ENCODE measurements around the gene SDF4. TPM values are rescaled to one million over a fixed set of nuclear protein-coding genes. Genes with fewer than 3 reads are reported as not detected.

SDF4 gene
- total and polyA plus RNA-seq, 8 donors: 50.3 to 404 (median 63.6) TPM

DNA sequence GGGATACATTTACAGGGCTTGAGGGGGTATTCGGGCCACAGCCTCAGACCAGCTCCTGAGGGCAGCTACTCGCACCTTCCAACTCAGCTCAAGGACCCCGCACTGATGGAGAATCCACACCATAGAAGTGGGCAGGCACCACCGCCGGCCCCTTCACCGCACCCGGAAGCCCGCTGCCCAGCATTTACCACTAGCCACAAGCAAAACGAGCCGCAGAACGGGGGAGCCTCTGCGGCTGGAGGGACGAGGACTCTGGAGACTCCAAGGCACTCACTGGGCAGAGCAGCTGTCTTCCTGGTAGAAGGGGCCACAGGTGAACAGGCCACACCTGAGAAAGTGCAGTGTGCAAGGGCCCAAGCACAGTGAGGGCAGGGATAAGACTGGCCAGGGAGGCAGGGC lies 36.5 kb upstream of the SDF4 start:
- 93 to 97% (median 94%) methylated on average over 13 of the region's 13 CpGs for WGBS, 5 donors
- Histone ChIP-seq H3K4me1 (peaks cover 27 to 48% (median 40%) of the 10 kb centered on the region in 4 donors), H3K36me3 (peaks cover 23 to 68% (median 62%) of the 10 kb centered on the region in 4 donors), H3K27me3 (no peaks in the 10 kb centered on the region), H3K4me3 (no peak overlapping the region), H3K9me3 (no peaks in the 10 kb centered on the region), H3K27ac (no peak overlapping the region)
- intact Hi-C loops (cut with DNase I; ENCODE audit: low total_unique reads): no loop called here
- TF ChIP-seq POLR2A (IDR thresholded peaks at IDR 0.05) (no peak), EP300 (IDR thresholded peaks at IDR 0.05) (no peak), POLR2AphosphoS5 (IDR thresholded peaks at IDR 0.05) (no peak)
- TF ChIP-seq, protein P1, sequence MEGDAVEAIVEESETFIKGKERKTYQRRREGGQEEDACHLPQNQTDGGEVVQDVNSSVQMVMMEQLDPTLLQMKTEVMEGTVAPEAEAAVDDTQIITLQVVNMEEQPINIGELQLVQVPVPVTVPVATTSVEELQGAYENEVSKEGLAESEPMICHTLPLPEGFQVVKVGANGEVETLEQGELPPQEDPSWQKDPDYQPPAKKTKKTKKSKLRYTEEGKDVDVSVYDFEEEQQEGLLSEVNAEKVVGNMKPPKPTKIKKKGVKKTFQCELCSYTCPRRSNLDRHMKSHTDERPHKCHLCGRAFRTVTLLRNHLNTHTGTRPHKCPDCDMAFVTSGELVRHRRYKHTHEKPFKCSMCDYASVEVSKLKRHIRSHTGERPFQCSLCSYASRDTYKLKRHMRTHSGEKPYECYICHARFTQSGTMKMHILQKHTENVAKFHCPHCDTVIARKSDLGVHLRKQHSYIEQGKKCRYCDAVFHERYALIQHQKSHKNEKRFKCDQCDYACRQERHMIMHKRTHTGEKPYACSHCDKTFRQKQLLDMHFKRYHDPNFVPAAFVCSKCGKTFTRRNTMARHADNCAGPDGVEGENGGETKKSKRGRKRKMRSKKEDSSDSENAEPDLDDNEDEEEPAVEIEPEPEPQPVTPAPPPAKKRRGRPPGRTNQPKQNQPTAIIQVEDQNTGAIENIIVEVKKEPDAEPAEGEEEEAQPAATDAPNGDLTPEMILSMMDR (IDR thresholded peaks at IDR 0.05): no peak
- no peak for DNase-seq

GRCh38 chr1:1267488-1268283 lies 35.9 kb upstream of the SDF4 start:
- intact Hi-C loops (cut with DNase I; ENCODE audit: low total_unique reads): no loop called here
- no peak overlapping the region for H3K27ac ChIP-seq
- H3K36me3 ChIP-seq: peaks cover 29 to 74% (median 68%) of the 10 kb centered on the region in 4 donors
- 91 to 96% (median 95%) methylated on average over 39 of the region's 39 CpGs for WGBS, 5 donors
- H3K4me1 ChIP-seq: peaks cover 23 to 44% (median 36%) of the 10 kb centered on the region in 4 donors
- TF ChIP-seq, protein P1 (IDR thresholded peaks at IDR 0.05): no peak
- TF ChIP-seq POLR2AphosphoS5 (IDR thresholded peaks at IDR 0.05) (no peak), EP300 (IDR thresholded peaks at IDR 0.05) (no peak), POLR2A (IDR thresholded peaks at IDR 0.05) (no peak)
- H3K27me3 ChIP-seq: no peaks in the 10 kb centered on the region
- no peaks in the 10 kb centered on the region for H3K9me3 ChIP-seq
- H3K4me3 ChIP-seq: no peak overlapping the region
- DNase-seq: no peak

GRCh38 chr1:1264868-1265272 lies 33.1 kb upstream of the SDF4 start:
- Histone ChIP-seq H3K27ac (peak overlapping the region in 2 of 5 donors; percentile 37 to 48), H3K36me3 (peaks cover 47 to 96% (median 88%) of the 10 kb centered on the region in 4 donors), H3K9me3 (no peaks in the 10 kb centered on the region), H3K27me3 (no peaks in the 10 kb centered on the region), H3K4me3 (no peak overlapping the region), H3K4me1 (peaks cover 0 to 16% (median 8%) of the 10 kb centered on the region in 4 donors)
- no peak for DNase-seq
- no peak for TF ChIP-seq EP300 (IDR thresholded peaks at IDR 0.05)
- peak in 1 of 3 donors; percentile 3 for TF ChIP-seq POLR2AphosphoS5 (IDR thresholded peaks at IDR 0.05)
- WGBS, 5 donors: 77 to 82% (median 81%) methylated on average over 9 to 10 of the region's 10 CpGs
- intact Hi-C loops (cut with DNase I; ENCODE audit: low total_unique reads): no loop called here

DNA sequence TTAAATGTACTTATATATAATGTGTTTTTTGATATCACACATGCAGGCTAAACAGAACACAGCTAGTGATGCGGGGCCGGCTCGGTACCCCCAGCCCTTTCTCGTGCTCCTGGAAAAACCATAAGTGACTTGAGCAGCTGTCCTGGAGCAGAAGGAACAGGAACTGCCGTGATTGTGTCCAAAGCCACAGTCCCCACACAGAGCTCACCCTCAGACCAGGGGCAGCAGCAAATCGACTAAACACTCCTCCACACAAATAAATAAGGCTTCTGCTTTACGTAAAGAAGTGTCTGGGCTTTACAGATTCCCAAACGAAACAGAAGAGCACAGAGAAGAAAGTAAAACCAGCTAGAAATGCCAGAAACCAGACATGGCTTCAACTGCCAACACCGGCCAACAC lies 32.2 kb upstream of the SDF4 start:
- TF ChIP-seq POLR2AphosphoS5 (IDR thresholded peaks at IDR 0.05) (no peak), EP300 (IDR thresholded peaks at IDR 0.05) (no peak), POLR2A (IDR thresholded peaks at IDR 0.05) (no peak)
- TF ChIP-seq, protein P1 (IDR thresholded peaks at IDR 0.05): no peak
- Histone ChIP-seq H3K36me3 (peaks cover 54 to 99% (median 96%) of the 10 kb centered on the region in 4 donors), H3K4me3 (no peak overlapping the region), H3K27me3 (no peaks in the 10 kb centered on the region), H3K27ac (peak overlapping the region in 1 of 5 donors; percentile 37), H3K9me3 (no peaks in the 10 kb centered on the region), H3K4me1 (peaks cover 0 to 17% (median 5%) of the 10 kb centered on the region in 4 donors)
- intact Hi-C loops (cut with DNase I; ENCODE audit: low total_unique reads): no loop called here
- no peak for DNase-seq
- WGBS, 5 donors: 87 to 91% (median 89%) methylated on average over 9 of the region's 9 CpGs

DNA sequence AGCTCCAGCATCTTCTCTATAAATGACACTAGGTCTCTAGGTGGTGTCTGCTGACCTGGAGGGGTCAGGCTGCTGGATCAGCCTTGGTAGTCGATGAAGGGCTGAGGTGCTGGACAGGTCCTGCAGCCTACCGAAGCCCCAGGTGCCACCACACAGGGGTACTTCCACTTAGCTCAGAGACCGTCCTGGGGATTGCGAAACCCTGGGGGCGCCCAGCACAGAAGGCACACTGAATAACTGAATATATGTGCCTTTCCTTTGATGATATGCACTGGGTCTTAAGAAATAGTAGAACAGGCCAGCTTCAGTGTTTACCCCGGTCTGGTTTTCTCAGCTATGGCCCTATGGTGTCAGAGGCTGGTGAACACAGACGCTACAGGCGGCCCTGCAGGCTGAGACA lies 31.0 kb upstream of the SDF4 start:
- no peaks in the 10 kb centered on the region for H3K9me3 ChIP-seq
- no peak overlapping the region for H3K27ac ChIP-seq
- H3K4me3 ChIP-seq: no peak overlapping the region
- DNase-seq: no peak
- 92 to 95% (median 93%) methylated on average over 8 of the region's 8 CpGs for WGBS, 5 donors
- TF ChIP-seq EP300 (IDR thresholded peaks at IDR 0.05) (no peak), POLR2A (IDR thresholded peaks at IDR 0.05) (no peak), POLR2AphosphoS5 (IDR thresholded peaks at IDR 0.05) (no peak)
- TF ChIP-seq, protein P1 (IDR thresholded peaks at IDR 0.05): no peak
- no peaks in the 10 kb centered on the region for H3K27me3 ChIP-seq
- H3K36me3 ChIP-seq: peaks cover 58 to 98% (median 96%) of the 10 kb centered on the region in 4 donors
- peaks cover 0 to 24% (median 8%) of the 10 kb centered on the region in 4 donors for H3K4me1 ChIP-seq
- intact Hi-C loops (cut with DNase I; ENCODE audit: low total_unique reads): no loop called here

Measured in stomach (tissue), 9 donors.